GM23338 (cell line): ENCODE measurements around the gene CNNM4. TPM values are rescaled to one million over a fixed set of nuclear protein-coding genes. Genes with fewer than 3 reads are reported as not detected.

ENCODE experiments used
- ATAC-seq: fragments of 200-7000 bp; cut with Tn5 transposase; 3 replicates; pipeline ENCODE4 v1.9.1; 2020
- DNase-seq: peaks from one replicate; pipeline ENCODE4 v3.0.0-alpha.2; 2015; ENCODE audit warnings: low spot score
- H2AFZ ChIP-seq: fragments of 200-600 bp; sonication (generic); 2 replicates; pipeline ENCODE4 v1.8.0; 2016; ENCODE audit warnings: antibody characterized with exemption, mild to moderate bottlenecking, moderate library complexity
- H3F3A ChIP-seq: fragments of 200-600 bp; sonication (generic); replicated peaks from 2 replicates; pipeline ENCODE4 v1.8.0; 2017; ENCODE audit warnings: antibody characterized with exemption, mixed run types, low read depth
- H3K27ac ChIP-seq: fragments of 200-600 bp; sonication (generic); 2 replicates; pipeline ENCODE4 v1.6.1; 2016; ENCODE audit warnings: low read depth
- H3K27me3 ChIP-seq: fragments of 200-600 bp; sonication (generic); 2 replicates; pipeline ENCODE4 v1.8.0; 2016; ENCODE audit warnings: mild to moderate bottlenecking, mixed run types, moderate library complexity; ENCODE audit not compliant: insufficient read depth
- H3K36me3 ChIP-seq: fragments of 200-600 bp; sonication (generic); 2 replicates; pipeline ENCODE4 v1.8.0; 2016; ENCODE audit warnings: mild to moderate bottlenecking; ENCODE audit not compliant: insufficient read depth
- H3K4me1 ChIP-seq: fragments of 200-600 bp; sonication (generic); 2 replicates; pipeline ENCODE4 v1.8.0; 2016; ENCODE audit warnings: mild to moderate bottlenecking, moderate library complexity; ENCODE audit not compliant: insufficient read depth
- H3K4me2 ChIP-seq: fragments of 200-600 bp; sonication (generic); 2 replicates; pipeline ENCODE4 v1.7.1; 2017; ENCODE audit warnings: mixed run types
- H3K4me3 ChIP-seq: fragments of 200-600 bp; sonication (generic); 2 replicates; pipeline ENCODE4 v1.6.1; 2016; ENCODE audit warnings: mixed run types
- H3K79me2 ChIP-seq: fragments of 200-600 bp; sonication (generic); replicated peaks from 2 replicates; pipeline ENCODE4 v1.8.0; 2017; ENCODE audit warnings: mild to moderate bottlenecking; ENCODE audit not compliant: insufficient read depth
- H3K9me2 ChIP-seq: fragments of 200-600 bp; sonication (generic); 2 replicates; pipeline ENCODE4 v1.8.0; 2017; ENCODE audit not compliant: insufficient read depth
- H4K20me1 ChIP-seq: fragments of 200-600 bp; sonication (generic); replicated peaks from 2 replicates; pipeline ENCODE4 v1.8.0; 2017; ENCODE audit warnings: mild to moderate bottlenecking; ENCODE audit not compliant: insufficient read depth
- H3K27ac Mint-ChIP-seq: 2 replicates; pipeline ENCODE4 v1.8.0; 2020; ENCODE audit warnings: inconsistent platforms, mild to moderate bottlenecking, moderate library complexity, mixed read lengths
- H3K27me3 Mint-ChIP-seq: 3 replicates; pipeline ENCODE4 v1.8.0; 2022; ENCODE audit warnings: low read depth, mild to moderate bottlenecking, moderate library complexity, mixed read lengths, inconsistent platforms; ENCODE audit not compliant: insufficient read depth, poor library complexity
- H3K36me3 Mint-ChIP-seq: 3 replicates; pipeline ENCODE4 v1.8.0; 2021; ENCODE audit warnings: low read depth, mild to moderate bottlenecking, inconsistent platforms, moderate library complexity, mixed read lengths
- H3K4me1 Mint-ChIP-seq: 3 replicates; pipeline ENCODE4 v1.8.0; 2020; ENCODE audit warnings: mild to moderate bottlenecking, inconsistent platforms, mixed read lengths
- H3K4me3 Mint-ChIP-seq: 3 replicates; pipeline ENCODE4 v1.8.0; 2021; ENCODE audit warnings: moderate library complexity, mild to moderate bottlenecking, inconsistent platforms, mixed read lengths
- H3K9me3 Mint-ChIP-seq: 3 replicates; pipeline ENCODE4 v1.8.0; 2020; ENCODE audit warnings: moderate library complexity, mild to moderate bottlenecking, inconsistent platforms, mixed read lengths
- CREB1 ChIP-seq: fragments of 250-450 bp; sonication (Bioruptor Pico); IDR thresholded peaks from 2 replicates; pipeline ENCODE4 v1.5.0; 2020; ENCODE audit warnings: low read depth, mild to moderate bottlenecking, moderate library complexity
- CTCF ChIP-seq, 2 experiments: fragments of 200-600 bp in 1 of 2; sonication (generic) in 1 of 2; conservative IDR thresholded peaks; 2 replicates each; pipeline versions ENCODE4 v1.5.1 to v1.6.1; 2016 to 2017; ENCODE audit warnings: antibody characterized with exemption in 2 of 2, low read depth in 2 of 2, mild to moderate bottlenecking in 2 of 2, moderate library complexity in 1 of 2
- EZH2phosphoT487 ChIP-seq: fragments of 200-600 bp; sonication (generic); IDR thresholded peaks from one replicate; pipeline ENCODE4 v1.8.1; 2018; ENCODE audit warnings: antibody characterized with exemption; ENCODE audit not compliant: unreplicated experiment
- NANOG ChIP-seq: IDR thresholded peaks from 2 replicates; pipeline ENCODE4 v1.6.1; 2016; ENCODE audit warnings: antibody characterized with exemption, borderline replicate concordance
- STAT1 ChIP-seq: IDR thresholded peaks from one replicate; pipeline ENCODE4 v1.6.1; 2016; ENCODE audit warnings: antibody characterized with exemption; ENCODE audit not compliant: unreplicated experiment
- ZNF114 ChIP-seq: fragments of 250-450 bp; sonication (Bioruptor Pico); IDR thresholded peaks from 2 replicates; pipeline ENCODE4 v1.5.0; 2020; ENCODE audit warnings: mild to moderate bottlenecking, moderate library complexity
- ZNF331 ChIP-seq: fragments of 250-450 bp; sonication (Bioruptor Pico); IDR thresholded peaks from 2 replicates; pipeline ENCODE4 v1.5.0; 2020; ENCODE audit warnings: low read depth, mild to moderate bottlenecking, moderate library complexity
- ZNF462 ChIP-seq: fragments of 250-450 bp; sonication (Bioruptor Pico); IDR thresholded peaks from 2 replicates; pipeline ENCODE4 v1.5.0; 2020; ENCODE audit warnings: mild to moderate bottlenecking, moderate library complexity
- polyA plus RNA-seq: library from polyadenylated mRNA; unstranded; fragments of >200 nt; fragmentation: Nextera tagmentation; extraction: Ambion mirVana; gene quantifications from 2 replicates; pipeline ENCODE4 v1.2.1, GENCODE V29; 2016
- total RNA-seq: library from RNA; depleted of rRNA; stranded (reverse); fragments of >200 nt; shearing (Covaris generic); gene quantifications from 2 replicates; pipeline ENCODE4 v1.2.3, GENCODE V29; 2014
- TF ChIP-seq, protein P1 (sequence below): IDR thresholded peaks from one replicate; pipeline ENCODE4 v1.6.1; 2018; ENCODE audit warnings: antibody characterized with exemption; ENCODE audit not compliant: unreplicated experiment
- TF ChIP-seq, protein P2 (sequence below): IDR thresholded peaks from 2 replicates; pipeline ENCODE4 v1.6.1; 2016; ENCODE audit warnings: antibody characterized with exemption

The CNNM4 gene
- total and polyA plus RNA-seq, 2 experiments from 2014 or later = 2.9 to 12.9 TPM

DNA sequence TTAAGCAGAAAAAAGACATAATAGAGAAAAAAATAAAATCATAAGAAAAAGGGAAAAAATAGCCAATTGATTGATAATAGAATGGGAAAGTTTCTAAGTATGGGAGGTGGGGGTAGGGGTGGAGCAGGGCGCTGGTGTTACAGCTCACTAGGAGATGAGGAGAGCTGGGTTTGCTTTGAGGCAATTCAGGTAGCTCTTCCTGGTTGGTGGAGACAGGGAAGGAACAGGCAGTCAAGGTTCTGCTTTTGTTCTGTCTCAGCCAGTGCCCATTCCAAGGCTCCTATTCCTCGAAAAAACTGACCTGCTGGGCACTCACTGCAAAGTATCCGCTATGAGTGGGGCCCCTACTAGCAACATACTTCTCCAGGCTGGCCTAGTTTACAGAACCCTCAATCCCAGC, 1.7 kb upstream of the CNNM4 start:
- H3K27me3 Mint-ChIP-seq = peaks cover 27% of the 10 kb centered on the region
- no peak for ATAC-seq

More for the DNA sequence above, 1.7 kb upstream of the CNNM4 start:
- Histone ChIP-seq H3K4me3 (no peak overlapping the region), H2AFZ (peak overlapping the region; percentile 66), H4K20me1 (peaks cover 3% of the 10 kb centered on the region; the same call in 1 of the 2 replicates), H3K9me2 (peaks cover 4% of the 10 kb centered on the region; the same call in 1 of the 2 replicates), H3K79me2 (peaks cover 9% of the 10 kb centered on the region), H3F3A (peaks cover 15% of the 10 kb centered on the region), H3K36me3 (no peaks in the 10 kb centered on the region), H3K27ac (no peak overlapping the region), H3K27me3 (peaks cover 9% of the 10 kb centered on the region; the same call in 1 of the 2 replicates), H3K4me1 (peaks cover 32% of the 10 kb centered on the region), H3K4me2 (no peak overlapping the region)
- no peak for TF ChIP-seq NANOG
- no peak for TF ChIP-seq CTCF (conservative IDR thresholded peaks at IDR 0.05; ENCODE audit: low read depth in 2 of 2)
- TF ChIP-seq, protein P1, sequence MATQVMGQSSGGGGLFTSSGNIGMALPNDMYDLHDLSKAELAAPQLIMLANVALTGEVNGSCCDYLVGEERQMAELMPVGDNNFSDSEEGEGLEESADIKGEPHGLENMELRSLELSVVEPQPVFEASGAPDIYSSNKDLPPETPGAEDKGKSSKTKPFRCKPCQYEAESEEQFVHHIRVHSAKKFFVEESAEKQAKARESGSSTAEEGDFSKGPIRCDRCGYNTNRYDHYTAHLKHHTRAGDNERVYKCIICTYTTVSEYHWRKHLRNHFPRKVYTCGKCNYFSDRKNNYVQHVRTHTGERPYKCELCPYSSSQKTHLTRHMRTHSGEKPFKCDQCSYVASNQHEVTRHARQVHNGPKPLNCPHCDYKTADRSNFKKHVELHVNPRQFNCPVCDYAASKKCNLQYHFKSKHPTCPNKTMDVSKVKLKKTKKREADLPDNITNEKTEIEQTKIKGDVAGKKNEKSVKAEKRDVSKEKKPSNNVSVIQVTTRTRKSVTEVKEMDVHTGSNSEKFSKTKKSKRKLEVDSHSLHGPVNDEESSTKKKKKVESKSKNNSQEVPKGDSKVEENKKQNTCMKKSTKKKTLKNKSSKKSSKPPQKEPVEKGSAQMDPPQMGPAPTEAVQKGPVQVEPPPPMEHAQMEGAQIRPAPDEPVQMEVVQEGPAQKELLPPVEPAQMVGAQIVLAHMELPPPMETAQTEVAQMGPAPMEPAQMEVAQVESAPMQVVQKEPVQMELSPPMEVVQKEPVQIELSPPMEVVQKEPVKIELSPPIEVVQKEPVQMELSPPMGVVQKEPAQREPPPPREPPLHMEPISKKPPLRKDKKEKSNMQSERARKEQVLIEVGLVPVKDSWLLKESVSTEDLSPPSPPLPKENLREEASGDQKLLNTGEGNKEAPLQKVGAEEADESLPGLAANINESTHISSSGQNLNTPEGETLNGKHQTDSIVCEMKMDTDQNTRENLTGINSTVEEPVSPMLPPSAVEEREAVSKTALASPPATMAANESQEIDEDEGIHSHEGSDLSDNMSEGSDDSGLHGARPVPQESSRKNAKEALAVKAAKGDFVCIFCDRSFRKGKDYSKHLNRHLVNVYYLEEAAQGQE = no peak
- TF ChIP-seq, protein P2, sequence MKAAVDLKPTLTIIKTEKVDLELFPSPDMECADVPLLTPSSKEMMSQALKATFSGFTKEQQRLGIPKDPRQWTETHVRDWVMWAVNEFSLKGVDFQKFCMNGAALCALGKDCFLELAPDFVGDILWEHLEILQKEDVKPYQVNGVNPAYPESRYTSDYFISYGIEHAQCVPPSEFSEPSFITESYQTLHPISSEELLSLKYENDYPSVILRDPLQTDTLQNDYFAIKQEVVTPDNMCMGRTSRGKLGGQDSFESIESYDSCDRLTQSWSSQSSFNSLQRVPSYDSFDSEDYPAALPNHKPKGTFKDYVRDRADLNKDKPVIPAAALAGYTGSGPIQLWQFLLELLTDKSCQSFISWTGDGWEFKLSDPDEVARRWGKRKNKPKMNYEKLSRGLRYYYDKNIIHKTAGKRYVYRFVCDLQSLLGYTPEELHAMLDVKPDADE = no peak
- no peak for TF ChIP-seq STAT1
- TF ChIP-seq ZNF114 (CRISPR knock-in tag) = no peak
- no peak for TF ChIP-seq EZH2phosphoT487
- no peak for TF ChIP-seq ZNF462 (CRISPR knock-in tag)
- no peak for TF ChIP-seq ZNF331 (CRISPR knock-in tag)
- TF ChIP-seq CREB1 (CRISPR knock-in tag) = no peak
- H3K27ac Mint-ChIP-seq = no peak overlapping the region
- no peak for DNase-seq
- H3K4me3 Mint-ChIP-seq = peak overlapping the region; percentile 12; the same call in 1 of the 3 replicates
- no peaks in the 10 kb centered on the region for H3K36me3 Mint-ChIP-seq
- peaks cover 42% of the 10 kb centered on the region for H3K4me1 Mint-ChIP-seq
- no peaks in the 10 kb centered on the region for H3K9me3 Mint-ChIP-seq
